ENCODE results near the gene VSTM2L.

The VSTM2L gene

GRCh38 chr20:37878835-37879599 is 23.9 kb upstream of the VSTM2L start:
- no peak overlapping the region for H3K4me3 ChIP-seq (ENCODE audit: low read depth, low read length)

GRCh38 chr20:37879843-37880242 is 23.1 kb upstream of the VSTM2L start:
- no peak overlapping the region for H3K4me3 ChIP-seq (ENCODE audit: low read depth, low read length)

DNA sequence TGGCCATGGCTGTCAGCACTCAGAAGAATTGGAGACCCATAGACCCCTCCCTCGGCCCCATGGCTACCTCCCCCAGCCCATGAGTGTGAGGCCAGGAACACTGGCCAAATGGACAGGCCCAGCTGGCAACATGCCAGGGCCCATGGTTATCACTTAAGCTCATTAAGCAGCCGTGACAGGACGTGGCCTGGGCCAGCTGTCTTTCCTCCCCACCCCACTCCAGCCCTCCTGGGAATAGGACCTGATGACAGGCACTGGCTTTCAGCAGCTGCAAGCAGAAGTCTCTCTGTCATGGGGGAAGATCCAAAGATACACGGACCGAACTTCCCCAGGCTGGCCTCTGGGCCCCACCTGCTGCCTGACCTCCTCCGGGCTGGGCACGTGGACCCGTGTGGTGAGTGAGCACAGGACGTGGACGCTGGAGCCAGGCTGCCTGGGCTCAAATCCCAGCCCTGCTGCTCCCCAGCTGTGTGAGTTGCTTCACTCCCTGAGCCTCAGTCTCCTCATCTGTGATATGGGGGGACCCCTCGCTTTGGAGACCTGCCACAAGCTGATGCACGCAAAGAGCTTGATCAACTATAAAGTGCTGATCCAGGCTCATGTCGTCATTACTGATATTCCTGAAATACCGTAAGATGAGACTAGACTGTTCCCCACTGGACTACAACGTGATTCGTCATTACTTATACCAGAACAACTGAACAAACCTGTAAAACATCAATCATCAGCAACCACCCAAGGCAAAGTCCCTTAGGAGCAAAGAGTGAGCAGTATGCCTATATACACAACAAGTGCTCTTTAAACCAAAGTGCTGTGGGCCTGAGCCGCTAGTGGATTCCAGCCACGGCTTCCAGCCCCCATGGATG is 22.0 kb upstream of the VSTM2L start:
- H3K4me3 ChIP-seq (ENCODE audit: low read depth, low read length) = no peak overlapping the region

DNA sequence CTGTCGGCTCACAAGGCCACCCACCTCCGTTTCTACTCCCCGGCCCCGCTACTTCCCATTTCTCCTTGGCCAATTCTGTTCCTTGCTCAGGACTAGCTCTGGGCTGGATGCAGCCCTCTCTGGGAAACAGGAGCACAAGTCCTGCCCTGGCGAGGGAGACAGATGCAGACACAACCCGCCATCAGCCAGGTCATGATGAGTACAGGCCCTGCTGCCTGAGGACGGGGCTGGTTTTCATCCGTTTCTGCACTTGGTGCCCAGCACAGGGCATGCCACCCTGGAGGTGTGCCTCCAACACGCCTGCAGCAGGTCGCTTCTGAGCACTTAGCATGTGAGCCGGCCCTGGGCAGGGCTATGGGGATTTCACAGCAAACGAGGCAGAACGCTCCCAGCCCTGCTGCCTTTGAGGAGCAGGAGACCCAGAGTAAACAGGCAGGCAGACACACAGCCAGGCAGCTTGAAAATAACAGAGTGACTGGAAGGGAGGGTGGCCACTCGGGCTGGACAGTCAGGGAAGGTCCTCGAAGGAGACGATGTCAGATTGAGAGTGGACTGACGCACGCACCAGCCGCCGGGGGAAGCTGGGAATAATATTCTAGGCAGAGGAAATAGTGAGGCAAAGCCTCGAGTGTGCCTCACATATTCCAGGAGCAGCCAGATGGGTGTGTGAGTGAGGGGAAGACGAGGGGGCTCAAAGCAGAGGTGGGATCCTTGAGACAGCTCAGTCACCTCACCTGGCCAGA is 21.2 kb upstream of the VSTM2L start:
- H3K4me3 ChIP-seq (ENCODE audit: low read depth, low read length) = no peak overlapping the region

DNA sequence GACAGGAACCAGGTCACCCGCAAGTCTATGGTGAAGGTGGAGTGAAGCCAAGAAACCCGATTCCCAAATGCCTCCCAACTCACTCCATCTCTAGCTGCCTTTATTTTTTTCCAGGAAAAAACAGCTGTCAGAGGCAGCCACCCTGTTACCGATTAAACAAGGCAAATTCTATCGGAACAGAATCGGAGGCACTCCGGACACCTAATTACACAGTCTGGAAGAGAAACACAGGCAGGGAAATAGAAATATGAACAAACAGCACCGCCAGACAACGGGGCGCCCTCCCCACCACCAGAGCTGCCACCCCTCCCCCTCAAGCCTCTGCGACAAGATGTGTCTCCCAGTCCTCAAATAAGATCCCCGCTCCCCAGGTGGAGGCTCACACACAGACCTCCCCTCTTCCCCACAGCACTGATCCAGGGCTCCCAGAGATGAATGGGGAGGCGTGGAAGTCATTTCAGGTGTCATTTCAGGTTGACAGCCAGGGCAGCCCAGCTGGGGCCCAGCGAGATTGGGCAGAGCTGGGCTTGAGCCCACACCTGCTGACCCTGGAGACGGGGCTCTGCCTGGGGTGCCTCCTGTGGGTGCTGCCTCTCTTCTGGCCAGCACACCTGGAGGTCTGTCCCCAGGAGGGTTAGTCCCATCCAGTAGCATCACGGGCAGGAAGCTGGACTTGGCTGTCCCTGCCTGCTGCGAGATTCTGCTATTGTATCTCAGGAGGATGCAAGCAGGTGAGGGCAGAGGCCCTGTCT is 19.8 kb upstream of the VSTM2L start:
- H3K4me3 ChIP-seq (ENCODE audit: low read depth, low read length) = no peak overlapping the region

DNA sequence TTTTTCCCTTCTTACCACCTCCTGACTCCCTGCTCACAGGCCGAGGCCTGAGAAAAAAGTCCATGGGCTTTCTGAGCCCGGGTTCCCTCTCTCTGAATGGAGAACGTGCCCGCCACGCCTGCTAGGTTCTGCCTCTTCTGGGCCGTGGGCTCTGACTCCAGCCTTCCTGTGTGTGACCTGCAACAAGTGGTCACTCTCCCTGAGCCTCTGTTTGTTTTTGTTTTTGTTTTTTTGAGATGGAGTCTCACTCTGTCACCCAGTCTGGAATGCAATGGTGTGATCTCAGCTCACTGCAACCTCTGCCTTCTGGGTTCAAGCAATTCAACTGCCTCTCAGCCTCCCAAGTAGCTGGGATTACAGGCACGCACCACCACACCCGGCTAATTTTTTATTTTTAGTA is 17.9 kb upstream of the VSTM2L start:
- no peak overlapping the region for H3K4me3 ChIP-seq (ENCODE audit: low read depth, low read length)

GRCh38 chr20:37885593-37886503 is 17.1 kb upstream of the VSTM2L start:
- no peak overlapping the region for H3K4me3 ChIP-seq (ENCODE audit: low read depth, low read length)

DNA sequence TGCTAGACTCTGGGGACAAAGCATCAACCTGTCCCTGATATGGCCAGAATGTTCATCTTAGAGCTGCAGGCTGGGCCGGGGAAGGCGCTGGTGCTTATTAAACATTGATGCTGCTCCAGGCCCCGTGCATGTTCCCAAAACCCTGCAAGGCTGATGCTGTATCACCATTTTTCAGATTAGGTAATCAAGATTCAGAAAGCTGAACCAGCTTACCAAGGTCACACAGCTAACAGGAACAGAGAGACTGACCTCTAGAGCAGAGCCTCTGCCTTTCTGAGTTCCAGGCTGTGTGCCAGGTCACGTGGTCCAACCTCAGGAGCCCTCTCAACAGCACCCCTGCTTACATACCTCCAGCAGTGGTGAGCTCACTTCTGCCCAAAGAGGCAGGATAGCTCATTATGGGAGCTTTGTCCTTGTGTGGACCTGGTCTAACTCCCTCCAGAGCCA is 16.1 kb upstream of the VSTM2L start:
- no peak overlapping the region for H3K4me3 ChIP-seq (ENCODE audit: low read depth, low read length)

GRCh38 chr20:37888641-37889040 is 14.3 kb upstream of the VSTM2L start:
- no peak overlapping the region for H3K4me3 ChIP-seq (ENCODE audit: low read depth, low read length)

- H3K4me3 ChIP-seq (ENCODE audit: low read depth, low read length) = no peak overlapping the region
Measured at GRCh38 chr20:37890108-37890507, 12.8 kb upstream of the VSTM2L start.

- no peak overlapping the region for H3K4me3 ChIP-seq (ENCODE audit: low read depth, low read length)
Measured at GRCh38 chr20:37890643-37891042, 12.3 kb upstream of the VSTM2L start.

DNA sequence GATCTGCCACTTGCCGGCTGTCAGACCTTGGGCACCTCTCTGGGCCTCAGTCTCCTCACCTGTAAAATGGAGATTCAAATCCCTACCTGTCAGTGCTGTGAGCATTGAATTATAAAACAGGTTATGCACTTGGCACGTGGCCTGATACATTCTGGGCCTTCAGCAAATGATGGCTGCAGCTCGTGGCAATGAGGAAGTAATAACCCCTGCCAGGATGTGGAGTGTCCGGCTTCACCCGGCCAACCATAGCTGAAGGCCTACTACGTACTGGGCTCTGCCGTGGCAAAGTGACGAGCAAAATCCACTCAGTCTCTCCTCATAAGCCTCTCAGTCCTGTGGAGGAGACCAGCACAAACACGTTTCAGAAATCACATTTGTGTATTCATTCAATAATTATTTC is 10.9 kb upstream of the VSTM2L start:
- H3K4me3 ChIP-seq (ENCODE audit: low read depth, low read length) = no peak overlapping the region

GRCh38 chr20:37893566-37894241 is 9.2 kb upstream of the VSTM2L start:
- H3K4me3 ChIP-seq (ENCODE audit: low read depth, low read length) = no peak overlapping the region

GRCh38 chr20:37894454-37894853 is 8.5 kb upstream of the VSTM2L start:
- H3K4me3 ChIP-seq (ENCODE audit: low read depth, low read length) = no peak overlapping the region

- no peak overlapping the region for H3K4me3 ChIP-seq (ENCODE audit: low read depth, low read length)
Measured at GRCh38 chr20:37895166-37895565, 7.8 kb upstream of the VSTM2L start.

GRCh38 chr20:37896932-37897548 is 5.9 kb upstream of the VSTM2L start:
- H3K4me3 ChIP-seq (ENCODE audit: low read depth, low read length) = no peak overlapping the region

DNA sequence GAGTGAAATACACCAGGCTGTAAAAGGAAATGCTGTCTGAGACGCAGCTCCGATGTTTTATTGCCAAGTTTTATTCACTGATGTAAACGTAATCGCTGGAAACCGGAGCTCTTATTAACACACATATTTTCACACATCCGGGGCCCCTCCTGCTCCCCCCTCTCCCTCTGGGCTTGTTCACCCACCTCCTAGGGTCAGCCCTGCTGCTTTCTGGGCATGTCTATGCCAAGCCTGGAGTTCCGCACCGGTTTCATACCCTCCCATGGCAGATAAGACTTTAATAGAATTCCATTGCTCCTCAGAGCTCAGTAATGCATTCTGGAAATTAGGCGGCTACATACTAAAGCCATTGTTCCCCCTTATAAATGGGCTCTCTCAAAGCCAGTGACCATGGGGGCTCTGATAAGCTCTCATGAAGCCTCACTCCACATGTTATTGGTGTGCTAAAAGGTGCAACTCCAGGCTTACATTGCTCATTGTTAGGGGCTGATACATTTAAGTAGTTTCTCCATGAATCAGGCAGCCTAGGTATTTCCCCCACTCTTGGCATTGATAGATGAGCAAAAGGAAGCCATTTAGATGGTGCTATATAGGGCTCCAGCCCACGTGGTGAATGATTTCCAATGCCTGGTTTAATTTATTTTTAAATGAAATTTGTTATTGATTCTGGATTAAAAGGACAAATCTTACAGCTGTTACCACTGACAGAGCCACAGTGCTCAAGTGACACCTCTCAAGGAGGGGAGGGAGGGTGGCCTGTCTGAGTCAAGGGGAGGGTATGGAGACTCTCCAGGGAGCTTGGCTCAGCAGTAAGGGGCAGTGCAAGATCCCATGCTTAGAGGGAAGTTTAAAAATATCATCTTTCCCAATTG is 4.5 kb upstream of the VSTM2L start:
- no peak overlapping the region for H3K4me3 ChIP-seq (ENCODE audit: low read depth, low read length)

Data from iPS-11a (cell line).